DMS114 treated with DMSO at 0.1 percent for 48 hours (cell line): ENCODE data around the gene C2orf92.

Source experiments
- DNase-seq: peaks from one replicate; lab custom pipeline; 2025; ENCODE audit not compliant: unreplicated experiment; lab: John Stamatoyannopoulos, UW

Gene C2orf92

DNA sequence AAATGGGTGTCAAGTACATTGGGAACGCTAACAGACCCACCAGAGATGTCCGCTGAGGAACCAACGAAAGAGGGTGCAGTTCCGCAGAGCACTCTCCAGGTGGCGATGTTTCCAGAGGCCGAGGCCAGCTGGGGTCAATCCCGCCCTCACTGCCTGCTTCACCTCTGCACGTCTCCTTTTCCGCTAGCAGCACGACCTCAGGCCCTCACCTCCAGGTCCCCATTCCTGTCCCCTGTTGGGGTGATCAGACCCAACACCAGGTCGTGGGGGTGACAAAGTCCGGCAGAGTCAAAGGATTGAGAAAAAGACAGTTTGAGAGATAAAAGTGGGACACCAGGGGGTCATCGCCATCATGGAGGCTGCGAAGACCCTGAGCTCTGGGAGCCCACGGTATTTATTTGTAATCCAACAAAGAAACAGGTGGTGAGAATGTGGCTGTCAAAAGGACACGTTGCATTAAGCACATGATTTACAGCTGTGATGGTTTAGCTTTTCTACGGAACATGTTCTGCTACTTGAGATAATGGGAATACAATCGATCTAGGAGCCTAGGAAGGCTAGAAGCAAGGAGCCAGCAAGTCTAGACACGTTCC is 71.2 kb downstream of the C2orf92 start:
- no peak for DNase-seq

DNA sequence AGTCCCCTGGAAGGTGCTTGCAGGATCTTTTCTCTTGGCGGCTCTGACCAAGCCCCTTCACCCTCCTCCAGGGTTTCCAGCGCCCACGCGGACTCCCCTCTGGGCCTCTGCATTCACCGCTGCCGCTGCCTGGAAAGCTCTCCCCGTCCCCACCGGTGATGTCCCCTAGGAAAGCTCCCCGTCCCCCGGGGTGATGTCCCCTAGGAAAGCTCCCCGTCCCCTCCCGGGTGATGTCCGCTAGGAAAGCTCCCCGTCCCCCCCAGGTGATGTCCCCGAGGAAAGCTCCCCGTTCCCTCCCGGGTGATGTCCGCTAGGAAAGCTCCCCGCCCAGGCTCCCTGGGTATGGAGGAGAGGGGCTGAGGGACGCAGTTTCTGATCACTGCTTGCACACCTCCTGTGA is 71.7 kb downstream of the C2orf92 start:
- no peak for DNase-seq

DNA sequence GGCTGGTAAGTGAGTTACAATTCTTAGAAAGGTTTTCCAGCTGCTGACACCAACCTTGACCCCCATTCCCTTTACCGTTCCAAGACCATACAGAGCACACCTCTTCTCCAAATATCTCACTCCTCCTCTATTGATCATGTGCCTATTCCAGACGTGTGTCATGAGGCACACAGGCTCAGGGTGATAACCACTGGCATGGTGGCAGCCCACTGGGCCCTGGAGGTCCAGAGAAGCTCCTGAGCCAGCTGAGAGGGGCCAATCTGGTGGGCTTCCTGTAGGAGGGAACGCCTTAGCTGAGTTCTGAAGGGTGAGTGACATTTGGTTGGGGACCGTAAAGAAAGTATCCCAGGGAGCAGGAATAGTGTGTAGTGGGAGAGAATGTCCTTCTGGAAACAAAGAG is 72.2 kb downstream of the C2orf92 start:
- DNase-seq: no peak

DNA sequence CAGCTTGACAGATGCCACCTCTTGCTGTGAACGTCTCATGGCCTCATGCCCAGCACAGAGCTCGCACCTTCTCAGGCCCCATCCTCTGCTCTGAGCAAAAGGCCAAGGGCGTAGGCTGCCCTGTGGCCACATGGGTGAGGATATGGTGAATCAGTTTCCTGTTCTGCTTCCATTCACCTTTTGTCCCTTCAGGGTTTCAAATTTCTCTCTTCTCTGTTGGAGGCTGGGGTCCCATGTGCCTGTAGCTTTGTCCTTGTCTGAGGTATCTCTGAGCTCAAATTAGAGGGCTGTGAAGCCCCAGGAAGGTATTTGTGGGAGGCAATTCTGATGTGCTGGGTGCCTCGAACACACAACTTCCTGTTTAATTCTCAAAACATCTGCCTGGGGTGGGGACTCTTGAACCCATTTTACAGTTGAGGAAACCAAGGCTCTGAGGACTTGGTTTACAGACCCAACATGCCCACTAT is 72.9 kb downstream of the C2orf92 start:
- no peak for DNase-seq

DNA sequence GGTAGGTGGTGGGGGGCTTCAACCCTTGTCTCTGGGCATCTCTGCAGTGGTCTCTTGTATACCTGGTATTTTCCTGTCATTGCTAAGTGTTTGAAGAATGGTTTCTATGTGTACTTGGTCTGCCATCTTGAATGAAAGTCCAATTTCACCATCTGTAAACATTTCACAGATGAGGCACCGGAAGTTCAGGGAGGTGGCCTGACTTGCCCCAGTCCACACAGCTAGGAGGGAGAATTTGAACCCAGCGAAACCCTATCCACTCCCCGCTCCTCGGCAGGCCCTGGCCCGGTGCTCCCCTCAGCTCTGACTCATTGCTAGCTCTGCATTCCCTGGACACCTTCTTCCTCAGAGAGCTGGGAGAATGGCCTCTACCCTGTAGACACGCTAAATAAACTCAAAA is 74.4 kb downstream of the C2orf92 start:
- no peak for DNase-seq

DNA sequence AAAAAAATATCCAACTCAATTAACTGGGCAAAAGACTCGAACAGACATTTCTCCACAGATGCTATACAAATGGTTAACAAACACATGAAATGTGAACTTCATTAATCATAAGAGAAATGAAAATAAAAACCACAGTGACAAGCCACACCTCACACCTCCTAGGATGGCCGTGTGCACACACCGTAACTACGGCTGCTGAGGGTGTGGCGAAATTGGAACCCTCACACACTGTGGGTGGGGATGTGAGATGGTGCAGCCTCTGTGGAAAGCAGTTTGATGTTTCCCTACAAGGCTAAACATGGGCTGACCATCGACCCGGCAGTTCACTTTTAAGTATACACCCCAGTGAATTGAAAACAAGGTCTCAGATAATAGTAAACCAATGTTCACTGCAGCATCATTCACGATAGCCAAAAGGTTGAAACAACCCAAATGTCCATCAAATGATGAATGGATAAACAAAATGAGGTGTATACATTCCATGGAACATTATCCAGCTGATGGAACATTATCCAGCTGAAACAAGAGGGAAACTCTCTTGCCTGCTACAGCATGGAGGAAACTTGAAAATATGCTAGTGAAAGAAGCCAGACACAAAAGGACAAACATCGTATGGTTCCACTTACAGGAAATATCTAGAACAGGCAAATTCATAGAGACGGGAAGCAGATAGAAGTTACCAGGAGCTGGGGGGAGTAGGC is 76.1 kb downstream of the C2orf92 start:
- no peak for DNase-seq

DNA sequence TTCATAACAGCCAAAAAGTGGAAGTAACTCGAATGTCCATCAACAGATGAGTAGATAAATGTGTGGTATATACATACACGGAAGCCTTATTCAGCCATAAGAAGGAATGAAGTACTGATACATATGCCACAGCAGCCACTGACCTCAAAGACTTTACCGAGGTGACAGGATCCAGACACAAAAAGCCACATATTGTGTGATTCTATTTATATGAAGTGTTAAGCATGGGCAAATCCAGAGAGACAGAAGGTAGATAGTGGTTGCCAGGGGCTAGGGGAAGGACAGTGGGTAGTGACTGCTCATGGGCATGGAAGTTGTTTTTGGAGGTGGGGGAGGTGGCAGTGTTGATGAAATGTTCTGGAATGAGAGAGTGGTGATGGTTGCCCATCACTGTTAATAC is 77.8 kb downstream of the C2orf92 start:
- no peak for DNase-seq

DNA sequence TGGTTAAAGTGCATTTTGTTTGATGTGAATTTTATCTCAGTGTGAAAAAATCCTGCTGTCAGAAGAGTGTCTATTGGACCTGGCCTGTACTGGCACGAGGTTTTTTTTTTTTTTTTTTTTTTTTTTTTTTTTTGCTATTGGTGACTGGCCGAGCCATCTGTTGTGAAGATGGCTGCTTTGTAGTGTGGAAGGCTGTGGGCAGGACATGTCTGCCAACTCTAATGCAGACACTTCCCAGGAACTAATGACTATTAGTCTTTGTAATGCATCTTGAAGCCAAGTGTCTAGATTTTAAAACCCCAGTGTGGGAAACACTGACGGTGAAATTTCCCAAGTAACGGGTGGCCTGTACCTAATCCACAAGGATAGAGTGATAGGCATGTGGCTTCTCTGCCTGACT is 78.2 kb downstream of the C2orf92 start:
- DNase-seq: no peak

DNA sequence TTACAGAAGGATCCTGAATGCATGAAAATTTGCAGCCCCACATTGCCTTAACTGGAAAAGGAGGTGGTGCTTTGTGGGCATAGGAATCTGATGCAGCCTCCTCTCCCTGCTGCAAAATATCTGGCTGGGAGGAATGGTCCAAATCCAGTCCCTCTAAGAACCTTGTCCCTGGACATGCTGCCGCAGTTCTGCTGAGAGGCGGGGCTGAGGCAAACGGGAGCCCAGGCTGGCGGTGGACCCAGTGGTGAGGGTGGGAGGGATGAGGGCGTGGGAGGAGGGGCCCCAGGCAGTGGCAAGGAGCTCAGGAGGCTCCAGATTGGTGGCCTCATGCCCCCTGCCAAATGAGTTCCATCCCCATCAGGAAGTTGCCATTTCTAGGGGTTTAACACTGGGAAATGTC is 80.1 kb downstream of the C2orf92 start:
- DNase-seq: no peak

DNA sequence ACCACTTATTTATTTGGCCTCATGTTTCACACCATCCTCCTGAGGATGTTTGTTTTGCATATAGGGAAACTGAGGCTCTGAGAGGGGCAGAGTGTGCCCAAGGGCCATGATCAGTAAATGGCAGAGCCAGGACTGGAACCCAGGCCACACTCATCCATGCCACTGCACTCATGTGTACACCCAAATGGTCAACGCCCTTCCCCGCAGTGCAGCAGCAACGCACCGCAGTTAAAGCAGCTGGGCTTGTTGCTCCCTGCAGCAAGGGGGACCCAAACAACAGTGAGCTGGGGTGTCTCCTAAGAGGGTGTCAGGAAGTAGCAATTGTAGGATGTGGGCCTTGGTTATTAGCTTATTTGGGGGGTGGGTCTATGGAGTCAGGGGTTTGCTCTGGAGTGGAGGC is 80.5 kb downstream of the C2orf92 start:
- DNase-seq: no peak

DNA sequence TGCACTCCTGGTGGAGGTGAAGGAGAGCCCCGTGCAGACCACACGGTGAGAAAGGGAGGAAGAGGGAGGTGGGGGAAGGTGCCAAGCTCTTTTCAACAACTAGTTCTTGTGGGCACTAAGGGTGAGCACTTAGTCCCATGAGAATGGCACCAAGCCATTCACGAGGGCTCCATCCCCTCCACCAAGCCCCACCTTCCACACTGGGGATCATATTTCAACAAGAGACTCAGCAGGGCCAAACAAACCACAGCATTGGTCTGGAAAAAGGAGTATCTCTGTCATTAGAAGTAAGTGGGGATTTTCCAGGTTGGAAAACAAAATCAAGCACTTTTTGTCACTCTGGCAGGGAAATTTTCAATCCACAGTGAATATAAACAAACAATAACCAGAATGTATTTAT is 82.2 kb downstream of the C2orf92 start:
- no peak for DNase-seq
